Activated naive CD8-positive, alpha-beta T cell treated with anti-CD3 and anti-CD28 coated beads, Interleukin-2, amount 50 U/mL, for 16 hours (primary cell): ENCODE data around the gene JHY.

Experiments
- DNase-seq: peaks from one replicate; pipeline ENCODE4 v3.0.0-alpha.2; 2020; ENCODE audit warnings: low read depth, low spot score

JHY gene

GRCh38 chr11:122871302-122871701 is 11.3 kb upstream of the JHY start:
- no peak for DNase-seq

- no peak for DNase-seq
Observed at GRCh38 chr11:122872046-122872445, 10.5 kb upstream of the JHY start.

GRCh38 chr11:122874991-122875390 is 7.6 kb upstream of the JHY start:
- DNase-seq, result no peak

GRCh38 chr11:122877732-122878131 is 4.8 kb upstream of the JHY start:
- DNase-seq, result no peak

- DNase-seq, result no peak
Observed at GRCh38 chr11:122879785-122880184, 2.8 kb upstream of the JHY start.

- peak; percentile 4 for DNase-seq
Observed at GRCh38 chr11:122882857-122883645, 492 bp downstream of the JHY start.

- DNase-seq, result no peak
Observed at GRCh38 chr11:122883646-122883979, 1.1 kb downstream of the JHY start.

- no peak for DNase-seq
Observed at GRCh38 chr11:122888162-122888561, 5.6 kb downstream of the JHY start.

GRCh38 chr11:122893131-122893530 is 10.6 kb downstream of the JHY start:
- DNase-seq, result no peak

- DNase-seq, result no peak
Observed at GRCh38 chr11:122895563-122895962, 13.0 kb downstream of the JHY start.

GRCh38 chr11:122897606-122898210 is 15.1 kb downstream of the JHY start:
- no peak for DNase-seq

- DNase-seq, result no peak
Observed at GRCh38 chr11:122898799-122899198, 16.2 kb downstream of the JHY start.

- no peak for DNase-seq
Observed at GRCh38 chr11:122900587-122901202, 18.1 kb downstream of the JHY start.

- DNase-seq, result no peak
Observed at GRCh38 chr11:122902951-122903350, 20.4 kb downstream of the JHY start.

GRCh38 chr11:122910775-122911174 is 28.2 kb downstream of the JHY start:
- no peak for DNase-seq

GRCh38 chr11:122917311-122917710 is 34.8 kb downstream of the JHY start:
- no peak for DNase-seq

GRCh38 chr11:122918734-122919133 is 36.2 kb downstream of the JHY start:
- DNase-seq, result no peak

GRCh38 chr11:122920579-122920978 is 38.0 kb downstream of the JHY start:
- DNase-seq, result no peak

- DNase-seq, result no peak
Observed at GRCh38 chr11:122922893-122923292, 40.3 kb downstream of the JHY start.

- no peak for DNase-seq
Observed at GRCh38 chr11:122923302-122923701, 40.7 kb downstream of the JHY start.

- no peak for DNase-seq
Observed at GRCh38 chr11:122931510-122931909, 49.0 kb downstream of the JHY start.

- DNase-seq, result no peak
Observed at GRCh38 chr11:122933416-122933815, 50.9 kb downstream of the JHY start.

- DNase-seq, result no peak
Observed at GRCh38 chr11:122937983-122938382, 55.4 kb downstream of the JHY start.
